Vagina (tissue), 2 donors: ENCODE results near the gene KLHDC4.

Source experiments
- CTCF ChIP-seq, 3 experiments: fragments of 450-650 bp in 2 of 3; fragments of 200-600 bp in 1 of 3; sonication (generic) in 1 of 3; IDR thresholded peaks; one replicate each; pipeline ENCODE4 v1.5.1; 2017 to 2019; ENCODE audit warnings: antibody characterized with exemption in 3 of 3, mild to moderate bottlenecking in 2 of 3, moderate library complexity in 2 of 3
- POLR2A ChIP-seq, 2 donors: fragments of 450-650 bp; IDR thresholded peaks; one replicate each; pipeline ENCODE4 v1.6.1; 2017; ENCODE audit warnings: antibody characterized with exemption in 2 of 2, mild to moderate bottlenecking in 2 of 2, moderate library complexity in 2 of 2
- POLR2AphosphoS5 ChIP-seq, 2 donors: sonication (generic); formaldehyde crosslinking; IDR thresholded peaks; one replicate each; pipeline ENCODE4 v1.9.0; 2017; ENCODE audit warnings: antibody characterized with exemption in 2 of 2, mild to moderate bottlenecking in 2 of 2, low read depth in 1 of 2; ENCODE audit not compliant: insufficient read depth in 1 of 2

- no peak for TF ChIP-seq CTCF (IDR thresholded peaks at IDR 0.05)
- TF ChIP-seq POLR2AphosphoS5 (IDR thresholded peaks at IDR 0.05; ENCODE audit: insufficient read depth in 1 of 2, low read depth in 1 of 2) = no peak
- no peak for TF ChIP-seq POLR2A (IDR thresholded peaks at IDR 0.05)
Observed at GRCh38 chr16:87692176-87692575, 73.6 kb downstream of the KLHDC4 start.
